Gastrocnemius medialis (tissue), 4 donors: Measurements from ENCODE around the gene HS6ST2. TPM values are rescaled to one million over a fixed set of nuclear protein-coding genes. Genes with fewer than 3 reads are reported as not detected.

Source experiments
- ATAC-seq, 2 donors: fragments of 150-250 bp; one replicate each; pipeline ENCODE4 v1.9.1; 2016
- DNase-seq, 2 donors: peaks; one replicate each; pipeline ENCODE4 v3.0.0-alpha.2; 2019
- H3K27ac ChIP-seq, 4 donors: fragments of 200-600 bp; sonication (generic); 1 replicate in 1 of 4; 2 replicates in 3 of 4; pipeline ENCODE4 v1.5.1; 2016 to 2018; ENCODE audit warnings: mild to moderate bottlenecking in 2 of 4, moderate library complexity in 1 of 4
- H3K27me3 ChIP-seq, 3 donors: fragments of 200-600 bp; sonication (generic) in 2 of 3; 1 replicate in 1 of 3; 2 replicates in 2 of 3; pipeline versions ENCODE4 v1.5.1 to v1.6.0; 2016 to 2019; ENCODE audit warnings: mild to moderate bottlenecking in 1 of 3, moderate library complexity in 1 of 3
- H3K36me3 ChIP-seq, 2 donors: fragments of 200-600 bp; sonication (generic) in 1 of 2; one replicate each; pipeline ENCODE4 v1.5.1; 2017 to 2018
- H3K4me1 ChIP-seq, 2 donors: fragments of 200-600 bp; sonication (generic) in 1 of 2; one replicate each; pipeline ENCODE4 v1.5.1; 2016 to 2017; ENCODE audit warnings: mild to moderate bottlenecking in 2 of 2
- H3K4me3 ChIP-seq, 4 donors: fragments of 200-600 bp; sonication (generic) in 3 of 4; 1 replicate in 1 of 4; 2 replicates in 3 of 4; pipeline ENCODE4 v1.5.1; 2016 to 2019; ENCODE audit warnings: mild to moderate bottlenecking in 2 of 4
- H3K9me3 ChIP-seq, 3 donors: fragments of 200-600 bp; sonication (generic) in 2 of 3; 1 replicate in 1 of 3; 2 replicates in 2 of 3; pipeline ENCODE4 v1.5.1; 2016 to 2019
- POLR2A ChIP-seq, 2 donors: fragments of 450-650 bp; IDR thresholded peaks; one replicate each; pipeline ENCODE4 v1.6.1; 2017; ENCODE audit warnings: antibody characterized with exemption in 2 of 2, mild to moderate bottlenecking in 2 of 2, moderate library complexity in 2 of 2
- in situ Hi-C, 4 donors: fragments of 200-750 bp; cut with MboI; loops; one replicate each; pipeline versions ENCODE4 v1.15.0 to v1.8.0; 2017; ENCODE audit warnings: low sequenced_read_pairs in 4 of 4
- intact Hi-C: fragments of 100-400 bp; cut with DNase I; formaldehyde crosslinking; loops from one replicate; pipeline ENCODE4 v1.15.1; 2023; ENCODE audit warnings: low total_unique reads
- total RNA-seq, 4 donors: library from RNA; depleted of rRNA; stranded (reverse); fragments of >200 nt; gene quantifications; one replicate each; pipeline versions ENCODE4 v1.1.0 to v1.2.3, GENCODE V29; 2016
- TF ChIP-seq, protein P1 (sequence below), 5 experiments: fragments of 450-650 bp in 3 of 5; fragments of 200-600 bp in 2 of 5; sonication (generic) in 2 of 5; IDR thresholded peaks in 4 of 5; conservative IDR thresholded peaks in 1 of 5; 1 replicate in 4 of 5; 2 replicates in 1 of 5; pipeline ENCODE4 v1.5.1; 2016 to 2019; ENCODE audit warnings: antibody characterized with exemption in 5 of 5, mild to moderate bottlenecking in 3 of 5, moderate library complexity in 3 of 5

HS6ST2 gene
- total RNA-seq, 4 donors from 2014 or later: 1.9 to 2.8 (median 2.1) TPM; not detected in 1

DNA sequence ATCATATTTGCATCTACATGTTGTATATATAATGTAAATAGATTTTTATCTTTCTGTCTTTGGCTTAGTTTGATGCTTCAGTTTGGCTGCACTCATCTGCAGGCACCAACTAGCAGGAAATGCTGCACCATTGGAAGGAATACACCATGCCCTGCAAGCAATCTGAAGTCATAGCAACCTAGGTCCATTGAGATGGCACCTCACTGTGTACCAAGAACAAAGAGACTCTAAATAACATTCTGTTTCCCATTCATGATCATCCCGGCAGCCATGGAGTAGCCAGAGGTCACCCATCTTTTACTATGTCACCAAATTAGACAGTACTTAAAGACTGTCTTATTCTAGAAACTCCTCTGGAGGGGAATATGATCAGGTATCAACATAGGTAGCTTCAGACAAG lies 40.8 kb upstream of the HS6ST2 start:
- intact Hi-C loops (no loop called here), in situ Hi-C loops (loop anchor here in 2 of 4 donors (25.0 kb wide), 2 partner anchors 663 to 688 kb away; no protein-coding TSS in a partner anchor)
- Histone ChIP-seq H3K36me3 (no peaks in the 10 kb centered on the region), H3K4me3 (no peak overlapping the region), H3K4me1 (no peaks in the 10 kb centered on the region), H3K9me3 (no peaks in the 10 kb centered on the region), H3K27me3 (peaks cover 0 to 2% (median 0%) of the 10 kb centered on the region in 3 donors), H3K27ac (no peak overlapping the region)
- no peak for TF ChIP-seq POLR2A (IDR thresholded peaks at IDR 0.05)
- TF ChIP-seq, protein P1, sequence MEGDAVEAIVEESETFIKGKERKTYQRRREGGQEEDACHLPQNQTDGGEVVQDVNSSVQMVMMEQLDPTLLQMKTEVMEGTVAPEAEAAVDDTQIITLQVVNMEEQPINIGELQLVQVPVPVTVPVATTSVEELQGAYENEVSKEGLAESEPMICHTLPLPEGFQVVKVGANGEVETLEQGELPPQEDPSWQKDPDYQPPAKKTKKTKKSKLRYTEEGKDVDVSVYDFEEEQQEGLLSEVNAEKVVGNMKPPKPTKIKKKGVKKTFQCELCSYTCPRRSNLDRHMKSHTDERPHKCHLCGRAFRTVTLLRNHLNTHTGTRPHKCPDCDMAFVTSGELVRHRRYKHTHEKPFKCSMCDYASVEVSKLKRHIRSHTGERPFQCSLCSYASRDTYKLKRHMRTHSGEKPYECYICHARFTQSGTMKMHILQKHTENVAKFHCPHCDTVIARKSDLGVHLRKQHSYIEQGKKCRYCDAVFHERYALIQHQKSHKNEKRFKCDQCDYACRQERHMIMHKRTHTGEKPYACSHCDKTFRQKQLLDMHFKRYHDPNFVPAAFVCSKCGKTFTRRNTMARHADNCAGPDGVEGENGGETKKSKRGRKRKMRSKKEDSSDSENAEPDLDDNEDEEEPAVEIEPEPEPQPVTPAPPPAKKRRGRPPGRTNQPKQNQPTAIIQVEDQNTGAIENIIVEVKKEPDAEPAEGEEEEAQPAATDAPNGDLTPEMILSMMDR (IDR thresholded peaks at IDR 0.05 in 4 of 5, conservative IDR thresholded peaks at IDR 0.05 in 1 of 5): no peak
- no peak for ATAC-seq
- DNase-seq: no peak

DNA sequence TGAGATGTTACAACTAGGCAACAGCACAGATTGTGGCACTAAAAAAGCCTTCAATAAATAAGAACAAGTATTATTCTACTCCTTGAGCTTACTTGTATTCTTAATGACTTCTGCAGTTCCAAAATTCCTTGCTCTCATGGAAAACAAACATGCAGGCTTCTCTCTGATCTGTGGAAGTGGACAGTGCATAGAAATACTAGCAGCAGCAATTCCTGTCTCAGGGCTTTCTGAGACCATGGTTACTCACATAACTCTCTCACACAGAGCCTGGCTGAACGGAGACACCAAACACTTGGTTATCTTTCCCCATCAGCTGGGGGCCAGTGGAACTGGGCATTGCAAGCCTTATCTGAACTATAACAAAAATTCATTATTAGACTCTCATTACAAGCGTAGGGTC lies 32.4 kb upstream of the HS6ST2 start:
- DNase-seq: no peak
- Histone ChIP-seq H3K4me3 (no peak overlapping the region), H3K27ac (no peak overlapping the region), H3K27me3 (peaks cover 0 to 4% (median 0%) of the 10 kb centered on the region in 3 donors), H3K9me3 (no peaks in the 10 kb centered on the region), H3K36me3 (no peaks in the 10 kb centered on the region), H3K4me1 (no peaks in the 10 kb centered on the region)
- no peak for ATAC-seq
- in situ Hi-C loops: loop anchor here in 2 of 4 donors (25.0 kb wide), 2 partner anchors 671 to 696 kb away; no protein-coding TSS in a partner anchor
- intact Hi-C loops: no loop called here
- no peak for TF ChIP-seq POLR2A (IDR thresholded peaks at IDR 0.05)
- TF ChIP-seq, protein P1 (IDR thresholded peaks at IDR 0.05 in 4 of 5, conservative IDR thresholded peaks at IDR 0.05 in 1 of 5): no peak

DNA sequence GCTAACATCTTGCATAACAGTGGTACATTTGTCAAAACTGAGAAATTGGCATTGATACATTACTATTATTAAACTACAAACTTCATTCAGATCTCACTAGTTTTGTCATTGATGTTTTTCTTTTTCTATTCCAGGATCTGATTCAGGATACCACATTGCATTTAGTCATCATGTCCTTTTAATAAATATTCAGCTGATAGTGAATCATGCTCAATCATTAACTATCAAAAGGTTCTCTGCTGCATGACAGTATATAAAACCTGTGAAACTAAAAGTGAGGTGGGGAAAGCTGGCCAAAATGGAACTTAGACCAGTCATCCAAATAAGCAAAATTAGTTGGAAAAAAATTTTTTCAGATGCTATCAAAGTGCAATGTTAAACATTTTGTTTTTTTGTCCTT lies 28.1 kb upstream of the HS6ST2 start:
- in situ Hi-C loops: loop anchor here in 2 of 4 donors (25.0 kb wide), 2 partner anchors 676 to 701 kb away; no protein-coding TSS in a partner anchor
- Histone ChIP-seq H3K4me3 (no peak overlapping the region), H3K9me3 (no peaks in the 10 kb centered on the region), H3K27me3 (peaks cover 0 to 4% (median 0%) of the 10 kb centered on the region in 3 donors), H3K4me1 (no peaks in the 10 kb centered on the region), H3K36me3 (no peaks in the 10 kb centered on the region), H3K27ac (no peak overlapping the region)
- ATAC-seq (no peak), DNase-seq (no peak)
- TF ChIP-seq, protein P1 (IDR thresholded peaks at IDR 0.05 in 4 of 5, conservative IDR thresholded peaks at IDR 0.05 in 1 of 5): no peak
- intact Hi-C loops: no loop called here

DNA sequence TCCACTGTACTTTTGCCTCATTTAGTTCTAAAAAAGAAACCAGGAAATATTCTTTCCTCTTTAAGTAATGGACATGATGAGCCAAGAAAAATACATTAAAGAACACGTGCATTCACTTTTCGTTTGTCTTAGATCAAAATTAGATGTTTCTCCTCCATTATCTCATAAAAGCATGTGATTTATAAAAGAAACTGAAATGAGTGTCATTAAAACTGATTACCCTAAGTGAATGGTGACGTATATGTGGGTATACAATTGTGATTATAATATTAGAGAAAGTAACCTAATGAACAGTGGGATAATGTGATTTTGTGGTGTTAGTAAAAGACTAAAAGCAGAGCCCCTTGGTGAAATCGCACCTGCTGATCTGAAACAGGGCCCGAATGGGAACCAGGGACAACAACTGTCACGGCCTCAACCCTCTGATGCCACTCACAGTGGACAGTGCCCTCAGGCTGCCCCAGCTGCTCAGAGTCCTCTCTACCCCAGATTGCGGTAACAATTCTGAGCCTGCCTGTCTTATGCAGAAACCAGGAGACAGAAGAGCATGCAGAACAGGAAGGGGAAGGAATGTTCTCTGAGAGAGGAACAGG lies 25.7 kb upstream of the HS6ST2 start:
- Histone ChIP-seq H3K9me3 (no peaks in the 10 kb centered on the region), H3K36me3 (no peaks in the 10 kb centered on the region), H3K4me3 (no peak overlapping the region), H3K27ac (no peak overlapping the region), H3K4me1 (no peaks in the 10 kb centered on the region), H3K27me3 (peaks cover 0 to 7% (median 0%) of the 10 kb centered on the region in 3 donors)
- TF ChIP-seq POLR2A (IDR thresholded peaks at IDR 0.05): no peak
- TF ChIP-seq, protein P1 (IDR thresholded peaks at IDR 0.05 in 4 of 5, conservative IDR thresholded peaks at IDR 0.05 in 1 of 5): no peak
- intact Hi-C loops (no loop called here), in situ Hi-C loops (loop anchor here in 2 of 4 donors (25.0 kb wide), 2 partner anchors 678 to 703 kb away; no protein-coding TSS in a partner anchor)
- DNase-seq: no peak
- ATAC-seq: no peak
